Limb (tissue), 2 donors: ENCODE measurements around the gene FANCC.

ENCODE experiments used
- DNase-seq, 2 donors: peaks; one replicate each; pipeline ENCODE4 v3.0.0-alpha.2; 2016; ENCODE audit errors: extremely low spot score in 2 of 2

The FANCC gene

DNA sequence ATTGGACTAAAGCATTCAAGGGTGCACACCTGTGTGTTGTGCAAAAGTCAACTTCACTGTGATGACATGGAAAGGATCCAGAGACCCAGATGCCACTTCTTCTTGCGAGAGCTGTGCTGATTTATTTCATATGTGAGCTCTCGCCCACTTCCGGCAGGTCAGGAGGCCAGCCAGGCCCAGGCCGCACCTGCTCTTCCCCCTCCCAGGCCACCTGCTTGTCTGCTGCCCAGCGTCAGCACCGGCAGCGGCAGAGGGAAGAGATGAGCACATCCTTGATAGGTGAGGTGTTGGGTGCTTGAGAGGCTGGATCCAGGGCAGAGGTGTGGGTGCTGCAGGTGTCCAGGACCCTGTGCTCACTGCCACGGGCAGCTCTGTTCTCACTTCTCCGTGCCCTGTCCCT is 242.9 kb downstream of the FANCC start:
- DNase-seq, result no peak

GRCh38 chr9:95073918-95074317 is 243.6 kb downstream of the FANCC start:
- DNase-seq, result no peak

- no peak for DNase-seq
These were observed 244.4 kb downstream of the FANCC start for GRCh38 chr9:95073042-95073607.

GRCh38 chr9:95071925-95072324 is 245.6 kb downstream of the FANCC start:
- DNase-seq, result no peak

DNA sequence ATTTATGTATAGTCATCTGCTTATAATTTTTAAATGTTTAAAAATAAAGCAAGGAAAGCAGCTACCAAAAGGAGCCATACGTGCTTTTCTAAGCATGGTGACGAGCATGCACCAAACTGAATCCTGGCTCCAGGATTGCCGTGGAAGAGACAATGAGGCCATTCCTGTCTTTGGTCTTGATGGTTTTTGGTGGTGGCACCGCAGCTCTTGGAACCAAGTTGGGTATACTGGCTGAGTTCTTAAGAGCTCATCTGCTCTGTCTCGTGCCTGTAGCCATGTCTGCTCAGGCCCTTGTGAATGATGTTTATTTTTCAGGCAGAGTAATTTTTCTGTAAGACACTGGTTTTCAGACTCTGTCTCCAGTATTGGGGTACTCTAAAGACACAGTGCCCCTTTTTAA is 246.1 kb downstream of the FANCC start:
- DNase-seq, result no peak

DNA sequence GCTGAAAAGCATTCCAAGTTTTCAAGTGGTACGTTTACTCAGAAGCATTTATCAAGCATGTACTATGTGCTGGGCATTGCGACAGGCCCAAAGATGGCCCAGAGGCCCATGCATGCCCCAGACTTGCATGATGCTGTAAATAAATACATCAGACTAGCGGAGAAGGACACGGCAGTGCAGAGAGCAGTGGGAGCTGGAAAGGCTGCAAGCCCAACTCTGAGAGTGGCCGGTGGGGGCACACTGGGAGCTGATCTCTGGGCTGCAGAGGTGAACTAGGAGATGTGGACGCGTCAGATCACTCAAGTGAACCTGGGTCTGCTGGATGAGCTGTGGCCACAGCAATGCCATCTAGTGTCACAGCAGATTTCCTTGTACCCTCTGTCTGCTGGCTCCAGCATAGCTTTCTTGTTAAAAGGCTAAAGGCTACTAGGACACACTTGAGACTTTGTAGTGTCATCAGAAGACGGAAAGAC is 246.9 kb downstream of the FANCC start:
- no peak for DNase-seq

GRCh38 chr9:95067897-95068296 is 249.6 kb downstream of the FANCC start:
- no peak for DNase-seq

DNA sequence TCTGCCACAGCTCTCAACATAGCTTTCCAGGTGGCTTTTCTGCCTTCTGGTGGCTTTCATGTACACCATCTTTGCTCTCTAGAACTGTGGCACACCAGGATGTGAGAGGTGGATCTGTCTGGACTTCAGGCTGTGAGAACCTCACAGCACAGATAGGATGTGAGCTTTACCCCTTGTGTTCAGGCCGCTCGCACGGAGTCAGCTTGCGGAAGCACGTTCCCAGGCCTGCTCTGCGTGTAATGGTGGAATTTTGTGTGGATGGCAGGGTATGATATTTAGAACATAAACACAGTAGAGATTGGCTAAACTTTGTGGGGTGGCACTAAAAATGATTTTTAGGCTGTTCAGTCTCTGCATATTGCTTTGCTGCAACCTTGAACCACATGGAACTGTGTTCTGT is 250.5 kb downstream of the FANCC start:
- DNase-seq, result no peak

GRCh38 chr9:95065224-95065623 is 252.3 kb downstream of the FANCC start:
- no peak for DNase-seq

- no peak for DNase-seq
These were observed 254.2 kb downstream of the FANCC start for GRCh38 chr9:95063300-95063699.

DNA sequence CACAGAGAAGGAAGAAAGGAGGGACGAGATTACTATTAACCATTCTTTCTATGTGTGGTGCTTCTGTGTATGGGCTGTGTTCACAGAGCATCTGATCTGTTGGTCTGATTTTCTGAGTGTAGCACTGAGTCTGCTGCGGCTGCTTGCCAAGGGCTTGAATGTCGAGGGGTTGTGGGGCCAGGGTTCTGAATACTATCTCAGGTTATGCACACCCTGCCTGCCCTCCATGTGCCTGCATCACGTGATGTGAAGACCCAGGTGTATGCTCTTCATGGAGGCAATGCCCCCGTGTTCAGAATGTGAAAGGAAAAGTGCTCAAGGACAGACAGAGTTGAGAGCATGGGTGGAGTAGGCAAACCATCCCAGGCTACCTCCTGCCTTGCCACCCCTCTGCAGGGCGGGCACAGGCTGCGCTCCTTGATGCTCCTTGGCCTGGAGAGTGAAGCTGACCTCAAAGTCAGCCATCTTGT is 254.9 kb downstream of the FANCC start:
- DNase-seq, result no peak

DNA sequence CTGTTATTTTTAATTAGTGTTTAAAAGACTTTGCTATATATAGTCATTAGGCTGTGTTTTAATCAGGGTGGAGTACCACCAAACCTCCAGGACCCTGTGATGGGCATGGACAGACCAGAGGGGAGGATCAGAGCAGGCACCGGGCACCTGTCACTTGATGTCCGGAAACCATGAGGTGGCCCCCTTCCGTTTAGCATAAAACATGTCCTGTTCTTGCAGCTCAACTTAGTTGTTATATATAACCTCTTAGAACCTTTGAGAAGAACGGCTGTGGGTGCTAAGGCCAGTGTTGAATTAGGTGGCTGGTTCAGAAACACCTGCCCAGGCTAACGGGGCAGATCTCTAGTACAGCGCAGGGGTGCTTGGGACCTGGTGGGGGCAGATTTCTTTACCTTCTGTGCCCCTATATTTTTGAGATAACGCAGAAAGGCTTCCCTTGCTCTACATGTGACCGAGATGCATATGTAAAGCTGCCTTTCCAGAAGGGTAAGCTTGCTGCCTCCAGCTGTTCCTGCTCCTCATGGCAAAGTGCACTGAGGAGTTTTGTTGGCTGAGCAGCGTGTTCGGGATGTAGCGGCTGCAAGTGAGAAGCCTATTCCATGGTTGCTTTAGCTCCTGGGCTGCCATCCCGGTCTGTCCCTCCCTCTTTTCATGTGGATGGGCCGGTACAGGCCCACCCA is 255.5 kb downstream of the FANCC start:
- no peak for DNase-seq

DNA sequence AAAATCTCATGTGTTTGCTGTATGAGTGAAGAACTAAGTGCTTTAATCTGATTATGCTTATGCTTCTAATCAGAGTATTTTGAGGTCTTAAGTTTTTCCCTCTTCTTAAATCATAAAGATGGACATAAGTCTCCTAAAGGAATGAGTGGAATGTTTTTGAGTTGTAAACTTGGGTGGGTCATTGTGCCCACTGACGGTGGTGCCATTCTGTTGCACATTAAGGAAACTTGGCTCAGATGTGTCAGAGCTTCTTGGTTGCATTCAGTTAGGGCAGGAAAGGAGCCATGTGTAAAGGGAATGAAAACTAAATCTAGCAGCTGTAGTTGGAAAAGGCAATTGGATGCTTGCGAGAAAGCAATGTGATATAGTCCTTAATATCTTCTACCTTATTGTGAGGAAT is 256.6 kb downstream of the FANCC start:
- no peak for DNase-seq

DNA sequence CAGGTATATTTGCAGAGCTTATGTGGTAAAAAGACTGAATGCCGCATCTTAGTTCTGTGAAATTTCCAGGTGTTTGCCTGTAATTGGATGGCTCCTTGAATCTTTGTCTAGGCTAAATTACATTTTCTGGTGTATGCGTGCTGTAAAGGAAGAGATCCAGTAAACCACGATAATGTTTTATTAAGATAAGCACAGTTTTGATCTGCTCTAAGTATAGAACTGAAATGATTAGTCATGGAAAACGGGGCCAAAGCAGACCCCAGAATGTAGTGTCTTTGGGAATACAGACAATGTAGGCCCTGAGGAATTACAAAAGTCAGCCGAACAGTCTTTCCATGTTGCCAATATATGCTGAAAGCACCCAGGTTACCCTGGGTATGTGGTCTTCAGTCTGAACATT is 257.3 kb downstream of the FANCC start:
- no peak for DNase-seq

DNA sequence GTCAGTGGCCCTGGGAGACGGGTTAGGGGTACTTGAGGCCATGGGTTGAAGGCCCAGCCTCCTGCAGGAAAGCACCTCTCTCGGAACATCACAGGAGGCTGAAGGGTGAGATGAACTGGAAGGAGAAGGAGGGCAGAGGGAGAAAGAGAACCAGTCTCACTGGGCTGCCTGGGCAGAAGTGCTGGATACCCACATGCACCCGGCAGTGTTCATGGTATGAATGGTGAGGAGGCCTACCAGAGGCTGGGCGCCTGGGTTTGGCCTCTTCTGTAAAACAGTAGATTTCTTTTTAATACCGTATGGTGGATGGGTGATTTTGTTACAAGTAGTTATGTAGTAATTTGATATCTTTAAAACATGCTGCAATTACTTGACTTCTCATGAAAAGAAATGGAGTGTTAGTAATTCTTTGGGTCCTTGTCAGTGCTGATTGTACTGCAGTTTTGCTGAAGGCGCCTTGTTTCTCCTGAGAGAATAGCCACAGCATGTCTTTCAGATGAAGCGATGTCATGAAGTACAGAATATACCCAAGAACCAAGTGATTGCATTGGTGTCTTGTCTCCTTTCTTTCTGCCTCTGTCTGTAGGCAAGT is 258.6 kb downstream of the FANCC start:
- no peak for DNase-seq

DNA sequence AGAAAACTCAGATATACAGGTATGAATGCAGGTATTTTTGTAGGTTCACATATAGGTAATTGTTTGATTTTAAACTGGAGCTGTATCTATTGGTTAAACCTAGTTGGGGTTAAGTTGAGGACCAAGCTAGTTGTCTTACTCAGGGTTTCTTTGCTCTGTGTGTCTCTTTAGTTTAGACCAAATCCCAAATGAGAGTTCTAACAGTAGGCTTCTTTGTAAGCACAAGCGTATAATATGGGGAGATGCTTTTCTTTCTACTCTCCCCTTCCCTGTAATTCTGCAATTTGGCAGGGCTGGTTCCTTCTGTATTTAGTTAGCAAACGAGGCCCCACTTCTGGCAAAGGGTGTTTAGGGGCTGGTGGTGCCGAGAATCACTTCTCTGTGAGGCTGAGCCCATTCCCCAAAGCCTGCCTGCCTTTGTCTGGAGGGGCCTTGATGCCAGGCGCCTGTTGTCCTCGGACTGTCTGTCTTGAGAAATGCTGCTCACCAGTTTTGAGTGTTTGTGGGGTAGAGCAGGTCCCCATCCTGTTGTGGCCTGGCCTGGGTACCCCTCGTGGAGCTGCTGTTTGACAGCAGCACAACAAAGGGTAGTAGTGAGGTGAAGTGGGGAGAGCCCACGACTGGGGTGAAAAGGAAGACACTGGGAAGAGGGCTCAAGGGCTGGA is 259.3 kb downstream of the FANCC start:
- DNase-seq, result no peak

DNA sequence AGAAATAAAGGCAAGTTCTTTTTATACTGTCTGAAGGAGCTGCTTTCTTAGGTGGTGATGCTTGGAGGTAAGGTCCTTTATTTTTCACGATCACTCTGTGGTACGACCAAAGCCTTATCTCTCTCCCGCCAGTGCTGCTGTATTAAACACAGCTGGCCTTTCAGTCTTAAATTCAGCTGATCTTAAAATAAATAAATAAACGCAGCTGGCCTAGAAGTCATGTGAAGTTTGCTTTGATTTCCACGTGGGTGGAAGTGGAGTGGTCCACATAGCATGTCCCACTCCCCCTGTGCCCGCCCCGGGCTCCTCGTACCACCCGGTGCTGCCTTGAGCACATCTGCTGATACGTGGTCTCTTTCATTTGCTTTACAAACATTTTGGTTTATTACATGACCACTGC is 260.4 kb downstream of the FANCC start:
- no peak for DNase-seq

GRCh38 chr9:95055851-95056551 is 261.5 kb downstream of the FANCC start:
- peak; percentile 58 to 73 for DNase-seq

GRCh38 chr9:95055334-95055850 is 262.1 kb downstream of the FANCC start:
- DNase-seq, result no peak

GRCh38 chr9:95053611-95054570 is 263.6 kb downstream of the FANCC start:
- no peak for DNase-seq
